Naive thymus-derived CD8-positive, alpha-beta T cell (primary cell): Measurements from ENCODE around the gene FOXO6. TPM values are rescaled to one million over a fixed set of nuclear protein-coding genes. Genes with fewer than 3 reads are reported as not detected.

Source experiments
- ATAC-seq, 2 donors: fragments of 150-1000 bp; cut with Tn5 transposase in 1 of 2; sonication (Bioruptor Pico), chemical (Tn5 transposase) in 1 of 2; 1 replicate in 1 of 2; 2 replicates in 1 of 2; pipeline ENCODE4 v1.10.0; 2021; ENCODE audit warnings: mild to moderate bottlenecking in 2 of 2, moderate library complexity in 2 of 2
- POLR2A ChIA-PET: fragments of 350-600 bp; sonication (Branson Sonifier 250); formaldehyde crosslinking; loops from one replicate; lab custom pipeline; 2021; ENCODE audit warnings: antibody characterized with exemption; lab: Charles Lee
- DNase-seq, 10 donors: peaks; one replicate each; pipeline versions ENCODE4 v3.0.0 to v3.0.0-alpha.2; 2020 to 2022
- H3K27ac Mint-ChIP-seq, 10 donors: one replicate each; pipeline ENCODE4 v1.8.0; 2020 to 2022; ENCODE audit warnings: mild to moderate bottlenecking in 10 of 10, mixed read lengths in 10 of 10, moderate library complexity in 4 of 10, inconsistent platforms in 1 of 10
- H3K27me3 Mint-ChIP-seq, 5 donors: one replicate each; pipeline ENCODE4 v1.8.0; 2021 to 2022; ENCODE audit warnings: mixed read lengths in 5 of 5
- H3K36me3 Mint-ChIP-seq, 3 donors: one replicate each; pipeline ENCODE4 v1.8.0; 2020 to 2022; ENCODE audit warnings: mixed read lengths in 3 of 3, mild to moderate bottlenecking in 2 of 3, inconsistent platforms in 1 of 3
- H3K4me1 Mint-ChIP-seq, 4 donors: one replicate each; pipeline ENCODE4 v1.8.0; 2021 to 2022; ENCODE audit warnings: mixed read lengths in 4 of 4
- H3K4me3 Mint-ChIP-seq, 10 donors: one replicate each; pipeline ENCODE4 v1.8.0; 2020 to 2022; ENCODE audit warnings: mild to moderate bottlenecking in 10 of 10, mixed read lengths in 10 of 10, moderate library complexity in 6 of 10, inconsistent platforms in 1 of 10
- H3K9me3 Mint-ChIP-seq, 9 donors: one replicate each; pipeline ENCODE4 v1.8.0; 2020 to 2022; ENCODE audit warnings: mixed read lengths in 9 of 9, mild to moderate bottlenecking in 3 of 9, inconsistent platforms in 1 of 9, moderate library complexity in 1 of 9
- polyA plus RNA-seq, 3 donors: library from polyadenylated mRNA; unstranded; fragments of 300-500 nt; fragmentation: Illumina TruSeq; gene quantifications; one replicate each; pipeline ENCODE4 v1.2.3, GENCODE V29; 2021
- total RNA-seq, 8 experiments: library from RNA in 2 of 8; stranded (reverse) in 2 of 8; gene quantifications; one replicate each; pipeline ENCODE4 v1.2.3 and lab custom pipeline; 2021 to 2026

The FOXO6 gene
- total and polyA plus RNA-seq, 5 experiments from 2014 or later, result 0.19 TPM; not detected in 4

DNA sequence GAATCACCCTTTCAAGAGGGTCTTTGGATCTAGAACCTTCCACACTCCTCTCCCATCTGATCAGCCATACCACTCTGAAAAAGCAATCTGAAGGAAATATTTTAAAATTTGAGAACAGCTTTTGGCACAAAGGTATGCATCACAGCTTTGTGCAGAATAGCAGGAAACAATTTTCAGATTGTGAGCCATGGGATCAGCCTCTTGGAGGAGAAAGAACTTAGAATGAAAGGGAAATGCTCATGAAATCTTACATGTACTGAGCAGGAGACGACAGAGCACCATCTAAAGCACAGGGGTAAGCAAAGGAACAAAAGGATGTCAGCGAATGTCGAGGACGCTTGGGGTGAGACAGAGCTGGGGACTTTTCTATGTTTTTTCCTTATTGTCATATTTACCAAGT lies 68.8 kb downstream of the FOXO6 start:
- peaks cover 10 to 38% (median 27%) of the 10 kb centered on the region in 5 donors for H3K27me3 Mint-ChIP-seq
- ATAC-seq (no peak), DNase-seq (no peak)
- no peaks in the 10 kb centered on the region for H3K36me3 Mint-ChIP-seq
- H3K9me3 Mint-ChIP-seq, result no peaks in the 10 kb centered on the region
- H3K4me1 Mint-ChIP-seq, result peaks cover 0 to 6% (median 1%) of the 10 kb centered on the region in 4 donors
- H3K4me3 Mint-ChIP-seq, result no peak overlapping the region
- POLR2A ChIA-PET, result no interaction called here
- no peak overlapping the region for H3K27ac Mint-ChIP-seq

DNA sequence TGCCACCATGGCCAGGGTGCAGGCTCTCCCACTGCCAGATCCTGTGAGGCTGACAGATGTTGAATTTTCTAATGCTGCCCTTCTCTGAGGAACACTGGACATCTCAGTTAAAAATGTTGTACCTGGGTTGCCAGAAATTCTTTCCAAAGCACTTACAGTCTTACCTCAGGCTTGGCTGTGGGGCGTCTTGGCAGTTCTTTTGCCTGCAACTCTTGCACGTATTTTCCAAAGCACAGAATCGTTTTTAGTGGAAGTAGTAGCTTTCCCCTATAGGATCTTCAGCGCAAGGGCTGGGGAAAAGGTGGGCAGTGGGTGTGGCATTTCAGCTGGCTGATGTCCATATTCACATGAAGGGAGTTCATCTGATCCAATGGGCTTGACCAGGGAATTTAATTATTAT lies 69.3 kb downstream of the FOXO6 start:
- ATAC-seq (no peak), DNase-seq (no peak)
- H3K27ac Mint-ChIP-seq, result no peak overlapping the region
- H3K27me3 Mint-ChIP-seq, result peaks cover 12 to 43% (median 29%) of the 10 kb centered on the region in 5 donors
- no peak overlapping the region for H3K4me3 Mint-ChIP-seq
- peaks cover 0 to 6% (median 1%) of the 10 kb centered on the region in 4 donors for H3K4me1 Mint-ChIP-seq
- POLR2A ChIA-PET, result no interaction called here
- no peaks in the 10 kb centered on the region for H3K9me3 Mint-ChIP-seq
- no peaks in the 10 kb centered on the region for H3K36me3 Mint-ChIP-seq

DNA sequence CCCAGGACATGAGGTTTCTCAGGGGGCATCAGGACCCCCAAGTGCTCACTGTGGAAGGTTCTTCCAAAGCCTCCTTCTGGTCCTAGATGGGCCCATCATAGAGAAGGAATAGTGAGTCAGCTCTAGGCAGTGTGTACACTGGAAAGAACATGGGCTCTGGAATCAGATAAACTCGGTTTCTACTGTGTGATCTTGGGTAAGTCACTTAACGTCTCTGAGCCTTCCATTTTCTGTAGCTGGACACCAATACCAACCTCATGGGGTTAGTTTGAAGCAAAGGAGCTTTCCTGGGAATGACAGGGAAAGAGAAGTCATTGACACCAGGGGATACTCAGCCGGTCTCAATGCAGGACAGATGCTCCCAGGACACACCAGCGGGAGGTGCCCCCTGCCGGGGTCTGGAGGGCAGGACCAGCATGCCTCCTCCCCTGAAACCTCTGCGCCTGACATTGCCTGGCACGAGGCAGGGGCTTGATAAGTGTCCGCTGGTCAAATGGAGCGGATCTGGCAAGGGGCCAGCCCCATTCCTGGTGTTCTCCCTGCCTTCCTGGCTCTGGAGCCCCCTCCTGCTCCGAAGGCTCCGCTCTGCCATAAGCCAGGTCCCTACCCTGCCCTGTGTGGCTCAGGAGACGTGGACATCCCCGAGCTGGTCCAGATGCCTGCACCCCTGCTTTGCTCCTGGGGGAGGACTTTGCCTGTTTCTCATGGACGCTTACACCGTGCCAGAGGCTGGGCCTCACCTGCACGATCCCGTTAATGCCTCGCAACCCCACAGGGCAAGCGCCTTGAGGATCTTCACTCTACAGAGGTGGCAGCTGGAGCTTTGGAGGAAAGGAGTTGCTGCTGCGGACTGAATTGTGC lies 70.5 kb downstream of the FOXO6 start:
- Mint-ChIP-seq H3K9me3 (no peaks in the 10 kb centered on the region), H3K27ac (no peak overlapping the region), H3K4me1 (peaks cover 0 to 6% (median 1%) of the 10 kb centered on the region in 4 donors), H3K4me3 (no peak overlapping the region), H3K36me3 (no peaks in the 10 kb centered on the region), H3K27me3 (peaks cover 16 to 45% (median 29%) of the 10 kb centered on the region in 5 donors)
- DNase-seq, result no peak
- POLR2A ChIA-PET, result no interaction called here
- ATAC-seq, result no peak

Other genes starting within 250 kb of the FOXO6 start
- gene SCMH1, start 119.1 kb upstream of the FOXO6 start, total RNA-seq, result 10 to 100 TPM; 15.4 to 18.1 TPM
- 1 to 10 TPM; 2.5 to 7.3 (median 4.3) TPM for gene SCMH1, start 119.1 kb upstream of the FOXO6 start, polyA plus RNA-seq
- gene EDN2, start 123.2 kb downstream of the FOXO6 start, total RNA-seq, result not detected
- not detected for gene EDN2, start 123.2 kb downstream of the FOXO6 start, polyA plus RNA-seq